Renal cortical epithelial cell (primary cell): ENCODE results near the gene LRRFIP1. TPM values are rescaled to one million over a fixed set of nuclear protein-coding genes. Genes with fewer than 3 reads are reported as not detected.
"Not testable (repeated sequence)": the region's sequence is repeated elsewhere in the genome, so short reads cannot be mapped to it uniquely, and the experiment has no call there.

Experiments
- DNase-seq: peaks from one replicate; pipeline ENCODE4 v3.0.0-alpha.2; 2011; ENCODE audit warnings: low read depth
- total RNA-seq: library from RNA; depleted of rRNA; stranded (reverse); fragments of >200 nt; gene quantifications from 2 replicates; pipeline ENCODE4 v1.2.3, GENCODE V29; 2014

LRRFIP1 gene
- total RNA-seq, 1 donor from 2014 or later: 156 TPM

DNA sequence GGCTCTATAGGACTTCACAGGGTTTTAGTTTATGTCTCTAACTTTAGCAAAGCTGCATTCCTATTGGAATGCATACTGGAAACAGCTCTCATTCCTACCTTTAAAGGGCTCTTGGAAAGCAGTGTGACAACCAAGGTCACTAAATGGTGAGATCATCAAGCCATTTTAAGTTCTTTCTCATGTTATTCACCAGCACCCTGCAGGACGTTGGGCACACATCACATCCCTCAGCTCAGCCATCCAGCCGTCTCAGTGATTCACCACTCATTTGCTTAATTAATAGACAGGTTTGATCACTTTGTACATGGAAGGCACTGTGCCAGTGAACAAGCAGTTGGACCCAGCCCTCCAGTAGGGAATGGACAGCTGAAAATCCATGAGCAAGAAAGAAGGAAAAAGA lies 139.0 kb downstream of the LRRFIP1 start:
- DNase-seq: peak; percentile 78

DNA sequence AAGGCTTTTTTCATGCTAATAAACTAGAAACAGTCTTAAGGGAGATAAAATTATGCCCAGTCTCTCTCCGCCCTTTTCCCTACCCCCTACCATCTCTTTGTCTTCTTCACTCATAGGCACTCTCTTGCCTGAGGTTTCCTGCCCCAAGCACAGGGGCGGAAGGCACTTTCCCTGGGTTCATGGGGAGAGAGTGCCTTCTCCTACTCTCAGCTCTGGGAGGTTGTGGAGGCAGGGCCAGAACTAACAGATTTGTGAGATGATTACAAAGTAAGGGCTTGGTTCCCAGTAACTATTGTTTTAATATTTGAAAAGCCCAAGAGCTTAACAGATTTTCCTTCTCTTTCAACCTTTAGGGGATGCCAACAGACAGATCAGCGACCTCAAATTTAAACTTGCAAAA lies 145.1 kb downstream of the LRRFIP1 start:
- no peak for DNase-seq

DNA sequence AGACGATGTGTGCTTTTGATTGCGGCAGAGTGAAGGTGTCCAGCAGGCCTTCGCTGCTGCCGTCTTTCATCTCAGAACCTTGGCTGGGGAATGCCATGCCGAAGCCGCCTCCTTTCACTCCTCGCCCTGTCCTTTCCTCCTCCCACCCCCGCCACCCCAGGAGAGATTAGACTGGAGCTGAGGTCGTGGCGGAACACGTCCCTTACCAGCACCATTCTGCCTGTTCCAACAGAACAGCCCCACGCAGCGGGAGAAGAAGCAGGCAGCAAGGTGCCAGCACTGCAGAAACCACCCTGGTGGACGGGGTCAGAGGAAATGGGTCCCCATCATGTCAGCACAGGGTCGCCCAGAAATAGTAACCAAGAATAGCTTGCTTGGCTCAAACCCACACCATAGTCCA lies 146.4 kb downstream of the LRRFIP1 start:
- DNase-seq: no peak

DNA sequence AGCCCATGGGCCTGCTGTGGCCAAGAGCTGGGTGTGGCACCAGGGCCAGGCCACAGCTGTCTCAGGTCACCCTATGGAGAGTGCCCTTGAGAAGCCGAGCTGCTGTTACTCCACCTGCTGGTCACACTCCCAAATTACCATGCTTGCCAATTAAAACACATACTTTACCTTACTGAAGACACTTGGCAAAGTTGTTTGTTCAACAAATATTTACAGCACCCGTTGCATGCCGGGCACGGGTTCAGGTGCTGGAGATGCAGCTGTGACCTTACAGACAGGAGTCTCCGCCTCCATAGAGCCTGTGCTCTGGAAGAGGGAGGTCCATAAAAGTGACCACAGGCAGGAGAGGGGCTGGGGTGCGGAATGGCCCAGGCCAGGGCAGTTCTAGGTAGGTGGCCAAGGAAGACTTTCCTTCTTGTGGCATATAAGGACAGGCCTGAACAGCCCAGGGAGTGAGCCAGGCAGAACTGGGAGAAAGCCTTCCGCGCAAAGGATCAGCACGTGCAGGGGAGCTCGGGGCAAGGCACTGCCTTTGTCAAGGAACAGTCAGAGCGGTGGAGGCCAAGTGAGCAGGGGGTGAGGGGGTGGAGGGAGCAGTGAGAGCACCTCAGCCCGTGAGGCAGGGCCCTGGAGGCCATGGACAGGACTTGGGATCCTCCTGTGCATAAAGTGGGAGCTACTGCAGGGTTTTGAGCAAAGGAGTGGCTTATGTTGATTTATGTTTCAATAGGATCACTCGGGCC lies 147.6 kb downstream of the LRRFIP1 start:
- peak; percentile 50 for DNase-seq

DNA sequence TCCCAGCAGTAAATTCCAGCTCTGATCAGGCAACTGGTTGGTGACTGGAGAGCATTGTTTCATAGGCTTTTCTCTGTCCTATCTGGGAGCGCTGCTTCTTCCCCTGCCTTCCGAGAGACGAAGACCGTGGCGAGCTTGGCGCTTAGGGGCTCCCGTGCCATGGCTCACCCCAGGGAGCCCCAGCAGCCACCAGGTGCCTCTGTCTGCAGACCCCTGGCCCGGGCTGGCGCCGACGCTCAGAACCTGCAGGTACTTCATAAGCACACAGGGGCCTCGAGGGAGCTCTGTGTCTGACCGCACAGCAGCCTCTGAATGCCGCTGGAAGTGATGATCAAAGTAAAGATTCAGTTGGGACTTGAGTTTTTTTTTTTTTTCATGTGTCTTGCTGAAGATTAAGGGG lies 152.1 kb downstream of the LRRFIP1 start:
- DNase-seq: no peak

DNA sequence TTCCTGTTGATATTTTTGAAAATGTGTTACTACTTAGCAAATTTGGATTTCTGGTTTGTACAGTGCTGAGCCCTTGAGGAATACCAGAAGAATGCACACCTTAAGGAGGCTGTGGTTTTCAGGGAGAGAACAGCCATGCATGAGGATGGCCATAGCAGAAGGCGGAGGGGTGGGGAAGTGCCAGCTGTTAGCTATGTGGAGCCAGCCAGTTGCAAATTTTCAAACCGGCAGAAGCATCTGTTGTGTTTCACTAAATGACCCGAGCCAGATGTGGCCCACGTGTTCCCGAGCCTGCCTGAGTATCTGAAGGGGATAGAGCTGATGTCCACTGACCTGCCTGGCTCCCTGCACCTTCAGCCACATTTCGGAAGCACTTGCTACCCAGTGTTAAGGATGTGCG lies 154.8 kb downstream of the LRRFIP1 start:
- no peak for DNase-seq

DNA sequence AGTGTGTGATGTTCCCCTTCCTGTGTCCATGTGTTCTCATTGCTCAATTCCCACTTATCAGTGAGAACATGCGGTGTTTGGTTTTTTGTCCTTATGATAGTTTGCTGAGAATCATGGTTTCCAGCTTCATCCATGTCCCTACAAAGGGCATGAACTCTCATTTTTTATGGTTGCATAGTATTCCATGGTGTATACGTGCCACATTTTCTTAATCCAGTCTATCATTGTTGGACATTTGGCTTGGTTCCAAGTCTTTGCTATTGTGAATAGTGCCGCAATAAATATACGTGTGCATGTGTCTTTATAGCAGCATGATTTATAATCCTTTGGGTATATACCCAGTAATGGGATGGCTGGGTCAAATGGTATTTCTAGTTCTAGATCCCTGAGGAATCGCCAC lies 156.3 kb downstream of the LRRFIP1 start:
- not testable (repeated sequence) for DNase-seq

DNA sequence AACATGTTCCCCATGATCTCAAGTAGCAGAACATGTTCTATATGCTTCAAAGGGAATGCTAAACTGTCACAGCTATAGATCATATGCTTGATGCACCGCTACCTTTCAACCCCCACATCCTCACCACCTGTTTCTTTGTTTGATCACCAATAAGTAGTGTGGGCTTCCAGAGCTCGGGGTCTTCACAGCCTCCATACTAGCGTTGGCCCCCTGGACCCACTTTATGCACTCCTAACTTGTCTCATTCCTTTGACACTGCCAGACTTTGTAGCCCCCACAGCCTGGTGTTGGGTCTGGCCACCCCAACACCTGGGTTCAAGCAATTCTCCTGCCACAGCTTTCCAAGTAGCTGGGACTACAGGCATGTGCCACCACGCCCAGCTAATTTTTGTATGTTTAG lies 159.5 kb downstream of the LRRFIP1 start:
- no peak for DNase-seq

DNA sequence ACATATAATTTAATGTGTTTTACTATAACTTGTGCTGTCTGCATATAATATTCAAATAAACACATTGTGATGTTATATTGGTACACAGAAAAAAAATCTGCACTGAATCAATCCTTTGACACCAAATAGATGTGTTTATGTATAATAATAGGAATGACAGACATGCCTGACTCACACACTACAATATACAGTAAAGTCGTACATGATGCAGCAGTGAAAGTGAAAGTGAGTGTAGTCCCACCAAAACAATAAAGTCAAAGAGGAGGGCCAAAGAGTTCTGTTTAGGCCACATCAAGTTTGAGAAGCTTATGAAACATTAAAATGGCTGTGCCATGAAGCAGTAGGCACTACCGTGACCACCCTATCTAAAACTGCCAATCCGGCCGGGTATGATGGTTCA lies 163.0 kb downstream of the LRRFIP1 start:
- no peak for DNase-seq

DNA sequence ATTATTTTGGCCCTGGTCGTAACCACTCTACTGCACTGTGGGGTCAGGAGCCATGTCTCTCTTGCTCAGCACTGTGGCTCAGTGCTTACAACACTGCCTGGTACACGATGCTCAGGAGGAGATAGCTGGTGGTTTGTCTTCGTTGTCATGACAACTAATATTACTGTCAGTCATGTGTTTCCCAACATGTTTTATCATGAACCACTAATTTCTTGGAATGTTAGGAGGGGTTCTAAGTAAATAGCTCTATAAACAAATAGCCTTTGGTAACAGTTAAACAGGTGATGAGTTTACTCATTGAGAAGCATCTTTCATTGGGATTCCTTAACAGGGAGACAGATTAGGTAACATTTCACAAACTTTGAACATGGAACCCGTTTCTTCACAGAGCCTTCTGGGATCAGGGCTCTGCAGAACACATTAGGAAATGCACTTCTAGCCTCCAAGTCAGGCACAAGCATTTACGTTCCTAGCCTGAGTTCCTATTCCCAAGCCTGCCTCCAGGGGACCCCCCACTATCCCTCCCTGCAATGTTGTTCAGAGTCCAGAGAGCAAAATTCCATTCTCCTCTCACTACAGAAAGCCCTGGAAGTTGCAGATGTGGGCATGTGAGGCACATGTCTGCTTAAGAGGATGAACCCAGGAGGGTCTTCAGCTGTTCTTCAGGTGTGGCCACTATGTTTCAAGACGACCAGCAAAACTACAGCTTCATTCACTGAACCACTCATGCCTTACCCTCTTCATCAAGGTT lies 164.8 kb downstream of the LRRFIP1 start:
- peak; percentile 55 for DNase-seq

DNA sequence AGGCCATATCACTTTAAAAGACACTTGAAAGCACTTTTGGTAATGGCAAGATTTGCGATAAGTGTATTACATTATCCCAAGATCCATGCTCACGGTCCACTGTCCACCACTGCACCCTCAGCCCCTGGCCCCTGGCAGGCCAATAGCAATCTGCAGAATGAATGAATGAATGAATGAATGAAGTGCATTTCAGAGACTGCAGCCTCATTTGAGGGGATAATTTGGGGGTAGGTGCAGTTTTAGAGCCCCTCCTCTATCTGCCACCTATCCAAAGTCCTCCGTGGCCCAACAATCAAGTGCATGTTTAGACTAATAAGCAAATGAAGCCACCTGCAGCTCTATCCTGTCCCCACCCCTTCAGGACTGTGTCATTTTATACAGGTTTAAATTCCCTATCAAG lies 169.9 kb downstream of the LRRFIP1 start:
- no peak for DNase-seq

DNA sequence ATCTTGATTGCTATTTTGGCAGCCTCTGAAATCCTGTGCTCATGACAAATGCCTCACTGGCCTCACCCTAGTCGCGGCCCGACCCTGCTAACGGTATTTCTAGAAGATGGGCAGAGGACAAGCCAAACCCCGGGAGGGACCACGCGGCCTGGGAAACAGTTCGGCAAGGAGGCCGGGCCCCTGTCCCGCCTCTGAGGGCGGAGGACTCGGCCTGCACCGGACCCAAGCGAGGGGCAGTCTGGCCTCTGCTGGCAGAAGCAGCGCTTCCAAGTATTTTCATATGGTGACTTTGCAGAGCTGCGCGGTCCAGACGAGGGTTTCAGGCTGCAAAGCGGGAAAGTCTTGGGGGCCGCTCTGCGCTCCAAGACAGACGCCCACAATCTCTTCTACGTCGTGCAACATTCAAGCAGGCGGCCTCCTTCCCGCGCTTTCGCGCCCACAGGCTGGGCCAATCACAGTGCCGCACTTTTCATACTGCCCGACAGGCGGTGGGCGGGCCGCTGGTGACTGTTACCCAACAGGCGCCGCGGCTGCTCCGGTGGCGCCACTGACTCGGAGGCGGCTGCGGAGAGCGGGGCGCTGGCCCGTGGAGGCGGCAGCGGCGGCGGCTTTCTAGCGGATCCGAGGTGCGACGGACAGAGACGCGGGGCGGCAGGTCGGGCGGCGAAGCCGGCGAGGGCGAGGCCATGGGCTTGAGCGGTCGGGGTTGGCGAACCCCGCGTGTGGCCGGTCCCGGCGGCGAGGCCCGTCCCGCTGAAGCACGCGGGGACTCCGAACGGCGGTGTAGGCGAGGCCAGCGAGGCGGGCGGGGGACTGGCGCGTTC lies 171.1 kb downstream of the LRRFIP1 start, which contains the start of gene RBM44:
Gene RBM44, plus strand, starts transcription at position 544 of the 824 bp plus-strand sequence. CDS start 14,831 bp downstream, outside the sequence.
- DNase-seq: no peak

DNA sequence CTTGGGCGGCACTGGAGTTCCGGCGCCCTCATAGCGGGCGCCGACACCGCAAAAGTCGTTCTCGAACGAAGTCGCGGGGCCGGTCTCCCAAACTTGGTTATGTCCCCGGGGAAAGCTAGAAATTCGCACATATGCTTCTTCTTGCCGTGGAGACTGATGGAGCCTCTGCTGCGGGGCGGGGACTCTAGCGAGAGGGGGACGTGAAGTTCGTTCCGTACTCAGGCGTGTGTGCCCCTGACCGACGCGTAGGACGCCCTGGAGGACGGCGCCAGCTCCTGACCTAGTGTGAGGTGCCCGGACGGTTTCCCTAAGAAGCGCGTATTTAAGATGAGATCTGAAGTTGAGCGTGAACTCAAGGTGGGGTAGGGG lies 171.7 kb downstream of the LRRFIP1 start:
- no peak for DNase-seq

DNA sequence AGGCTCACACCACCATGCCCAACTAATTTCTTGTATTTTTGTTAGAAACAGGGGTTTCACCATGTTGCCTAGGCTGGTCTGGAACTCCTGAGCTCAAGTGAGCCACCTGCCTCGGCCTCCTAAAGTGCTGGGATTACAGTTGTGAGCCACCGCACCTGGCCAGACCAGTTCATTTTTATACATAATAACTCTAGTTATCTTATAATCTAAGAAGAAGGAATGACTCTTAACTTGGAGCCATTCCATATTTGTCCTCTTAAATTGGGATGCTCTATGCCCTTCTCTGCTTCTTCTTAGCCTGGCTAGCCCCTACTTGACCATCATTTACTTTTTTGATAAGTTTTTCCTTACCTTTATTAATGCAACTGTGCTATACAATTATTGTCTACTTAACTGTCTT lies 174.1 kb downstream of the LRRFIP1 start:
- DNase-seq: no peak

DNA sequence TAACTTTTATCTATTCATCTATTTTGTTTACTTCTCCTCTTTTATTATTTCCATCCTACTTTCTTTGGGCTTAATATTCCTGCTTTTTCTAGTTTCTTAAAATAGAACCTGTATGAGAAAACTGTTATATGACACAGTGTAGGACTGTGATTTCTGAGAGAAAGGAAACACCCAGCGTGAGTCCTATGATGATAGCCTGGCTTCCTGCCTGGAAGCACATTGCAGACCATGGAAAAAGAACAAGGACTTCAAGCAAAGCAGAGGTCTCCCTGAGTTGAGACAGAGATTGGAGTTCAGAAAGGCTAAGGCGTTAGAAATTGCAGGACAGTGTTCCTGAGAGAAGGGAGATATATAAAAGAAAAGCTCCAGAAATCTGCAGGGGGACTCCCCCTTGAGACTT lies 178.9 kb downstream of the LRRFIP1 start:
- no peak for DNase-seq

DNA sequence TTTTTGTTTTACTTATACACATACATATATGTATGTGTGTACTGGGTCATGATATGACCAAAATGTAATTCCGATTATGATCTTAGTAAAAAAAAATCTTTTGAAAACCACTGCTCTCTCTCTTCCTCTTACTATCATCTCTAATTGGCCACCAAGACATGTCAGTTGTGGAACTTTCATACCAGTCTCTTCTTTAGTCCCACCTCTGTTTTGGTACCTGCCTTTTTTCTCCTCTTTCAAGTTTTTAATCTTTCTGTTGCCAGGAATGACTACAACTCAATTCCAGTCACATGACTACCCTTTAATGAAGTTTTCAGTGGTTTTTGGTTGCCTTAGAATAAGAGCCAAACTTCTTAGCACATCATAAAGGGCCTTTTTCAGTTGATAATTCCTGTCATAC lies 188.2 kb downstream of the LRRFIP1 start:
- DNase-seq: no peak

DNA sequence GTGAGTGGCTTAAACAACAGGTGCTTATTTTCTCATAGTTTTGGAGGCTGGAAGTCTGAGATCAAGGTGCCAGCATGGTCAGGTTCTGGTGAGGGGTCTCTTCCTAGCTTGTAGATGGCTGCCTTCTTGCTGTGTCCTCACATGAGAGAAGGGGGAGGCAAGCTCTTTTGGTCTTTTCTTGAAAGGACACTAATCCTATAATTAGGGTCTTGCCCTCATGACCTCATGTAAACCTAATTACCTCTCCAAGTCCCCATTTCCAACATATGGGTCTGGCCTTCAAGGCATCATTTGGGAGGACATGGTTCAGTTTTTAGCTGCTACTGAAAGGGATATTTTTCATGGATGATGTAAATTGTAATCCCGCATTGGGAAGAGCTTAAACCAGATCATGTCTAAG lies 189.1 kb downstream of the LRRFIP1 start:
- DNase-seq: no peak

DNA sequence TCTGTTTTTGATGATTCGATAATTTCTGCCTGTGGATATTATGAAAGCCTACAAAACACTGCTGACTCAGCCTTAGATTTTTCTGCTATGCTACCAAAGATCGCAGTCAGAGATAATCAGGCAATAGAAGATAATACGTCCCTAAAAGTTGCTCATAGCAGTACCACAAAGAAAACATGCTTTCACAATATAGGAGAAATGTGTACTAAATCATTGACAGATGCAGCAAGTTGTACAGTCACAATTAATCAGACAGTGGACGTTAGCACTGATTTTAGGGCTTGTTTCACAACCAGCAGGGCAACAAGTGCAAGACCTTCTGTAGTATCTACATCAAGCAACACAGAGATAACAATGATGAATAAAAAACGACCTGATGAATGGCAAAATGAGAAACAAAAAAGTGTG lies 190.7 kb downstream of the LRRFIP1 start:
- peak; percentile 16 for DNase-seq

DNA sequence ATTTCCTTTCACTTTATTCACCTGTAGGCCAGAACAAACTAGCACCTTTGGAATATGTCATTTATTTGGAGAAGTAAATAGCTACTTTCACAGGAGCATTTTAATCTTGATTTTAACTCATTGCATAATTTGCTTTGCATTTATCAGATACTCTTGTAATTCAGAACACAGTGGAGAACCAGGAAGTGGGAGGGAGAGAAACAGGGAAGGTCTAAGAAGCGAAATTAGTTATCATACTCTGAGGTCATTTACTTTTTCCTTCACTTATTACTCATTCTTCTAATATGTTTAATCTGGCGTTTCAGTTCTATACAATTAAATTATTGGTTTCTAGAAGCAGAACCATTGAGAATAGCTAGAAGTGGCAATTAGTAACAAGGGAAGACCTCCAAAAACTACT lies 191.8 kb downstream of the LRRFIP1 start:
- no peak for DNase-seq

DNA sequence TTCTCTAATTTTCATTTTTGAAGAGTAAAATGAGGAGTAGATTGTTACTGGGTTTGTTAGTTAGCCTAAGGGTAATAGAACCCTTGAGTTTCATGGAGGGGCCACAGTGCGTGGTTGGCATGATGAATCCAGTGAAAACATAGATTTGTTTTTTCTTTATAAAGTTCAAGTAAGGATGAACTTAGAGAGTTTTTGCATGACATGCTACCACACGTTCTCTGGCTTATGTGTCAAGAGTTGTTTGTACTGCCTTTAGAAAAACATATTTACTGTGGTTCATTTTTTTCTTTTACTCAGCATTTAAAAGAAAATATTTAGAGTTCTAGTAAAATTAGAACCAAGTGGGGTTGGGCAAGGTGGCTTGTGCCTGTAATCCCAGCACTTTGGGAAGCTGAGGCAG lies 193.0 kb downstream of the LRRFIP1 start:
- no peak for DNase-seq

DNA sequence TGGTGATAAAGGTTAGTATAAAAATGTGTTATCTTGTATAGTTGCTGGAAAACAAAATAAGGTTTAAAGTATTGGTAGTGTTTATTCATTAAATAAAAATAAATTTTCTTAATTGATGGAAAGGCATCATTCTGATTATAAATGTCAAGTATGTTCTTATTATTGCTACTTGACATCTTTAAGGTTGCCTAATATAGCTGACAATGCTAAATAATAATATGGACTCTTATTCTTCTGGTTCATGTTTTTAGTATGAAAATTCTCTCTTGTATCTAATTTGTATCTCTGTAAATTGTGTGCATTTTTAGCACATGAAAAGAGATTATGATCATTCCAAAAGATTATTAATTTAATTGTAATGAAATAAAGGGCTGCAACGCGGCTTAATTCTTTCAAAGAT lies 196.2 kb downstream of the LRRFIP1 start:
- DNase-seq: no peak

DNA sequence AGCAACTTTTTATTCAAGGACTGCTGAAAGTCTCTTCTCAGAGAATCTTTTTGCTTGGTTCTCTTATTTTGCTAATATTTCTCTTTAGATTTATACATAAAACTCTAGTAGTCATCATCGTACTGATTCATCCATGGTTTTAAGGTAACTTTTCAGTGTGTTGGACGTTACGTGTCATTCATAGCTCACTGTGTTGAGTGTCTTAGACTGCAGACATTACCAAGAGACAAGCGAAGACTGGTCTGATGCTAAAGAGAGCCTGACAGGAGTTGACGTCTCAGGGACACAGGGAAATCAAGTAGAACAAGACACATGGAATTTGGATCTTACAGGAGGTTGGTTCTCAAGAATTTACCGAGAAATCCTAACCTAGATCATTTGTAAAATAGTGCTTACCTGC lies 196.7 kb downstream of the LRRFIP1 start:
- DNase-seq: no peak
